ENCODE data around the gene TMEM109. TPM values are rescaled to one million over a fixed set of nuclear protein-coding genes. Genes with fewer than 3 reads are reported as not detected.

TMEM109 gene
- total RNA-seq, 4 donors from 2014 or later, result 61.9 to 105 (median 96.0) TPM

DNA sequence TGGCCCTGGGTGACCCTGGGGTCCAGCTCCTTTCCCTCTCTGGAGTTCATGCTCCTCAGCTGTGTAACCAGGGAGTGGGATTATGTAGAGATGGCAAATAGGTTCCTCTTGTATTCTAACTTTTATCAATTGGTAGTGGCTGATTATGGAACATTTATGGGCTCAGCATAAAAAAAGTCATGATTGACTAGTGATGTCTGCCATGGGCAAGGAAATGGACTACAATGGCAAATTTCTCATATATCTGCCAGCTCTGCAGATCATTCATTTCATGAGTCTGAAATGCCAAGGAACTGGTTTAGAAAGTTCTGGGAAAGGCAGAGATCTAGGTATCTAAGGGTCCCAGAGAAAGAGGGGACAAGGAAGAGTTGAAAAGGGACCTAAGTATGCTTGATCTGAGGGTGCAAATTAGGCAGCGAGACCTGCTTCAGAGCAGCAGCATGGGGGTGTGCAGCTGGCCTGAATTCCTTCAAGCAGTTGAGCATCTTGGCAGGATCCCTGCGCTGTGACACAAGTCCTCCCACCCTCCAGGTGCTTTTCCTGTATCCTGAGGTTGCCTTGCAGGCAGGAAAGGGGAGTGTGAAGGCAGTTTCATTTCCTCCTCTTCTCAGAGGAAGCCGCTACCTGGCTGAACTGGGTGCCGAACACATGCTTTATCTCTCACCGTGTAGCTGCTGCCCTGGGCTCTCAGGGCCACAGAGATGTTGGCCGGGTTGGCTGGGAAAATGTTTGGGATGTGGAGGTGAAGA lies 27.6 kb downstream of the TMEM109 start:
- Histone ChIP-seq H3K36me3 (no peaks in the 10 kb centered on the region), H3K27me3 (no peaks in the 10 kb centered on the region), H3K4me3 (replicated peaks in 1 of 3) (no peak overlapping the region), H3K27ac (no peak overlapping the region), H3K4me1 (peaks cover 0 to 20% of the 10 kb centered on the region in 2 donors), H3K9me3 (no peaks in the 10 kb centered on the region)
- no peak for DNase-seq
- TF ChIP-seq POLR2A (IDR thresholded peaks at IDR 0.05), result no peak
- TF ChIP-seq, protein P1, sequence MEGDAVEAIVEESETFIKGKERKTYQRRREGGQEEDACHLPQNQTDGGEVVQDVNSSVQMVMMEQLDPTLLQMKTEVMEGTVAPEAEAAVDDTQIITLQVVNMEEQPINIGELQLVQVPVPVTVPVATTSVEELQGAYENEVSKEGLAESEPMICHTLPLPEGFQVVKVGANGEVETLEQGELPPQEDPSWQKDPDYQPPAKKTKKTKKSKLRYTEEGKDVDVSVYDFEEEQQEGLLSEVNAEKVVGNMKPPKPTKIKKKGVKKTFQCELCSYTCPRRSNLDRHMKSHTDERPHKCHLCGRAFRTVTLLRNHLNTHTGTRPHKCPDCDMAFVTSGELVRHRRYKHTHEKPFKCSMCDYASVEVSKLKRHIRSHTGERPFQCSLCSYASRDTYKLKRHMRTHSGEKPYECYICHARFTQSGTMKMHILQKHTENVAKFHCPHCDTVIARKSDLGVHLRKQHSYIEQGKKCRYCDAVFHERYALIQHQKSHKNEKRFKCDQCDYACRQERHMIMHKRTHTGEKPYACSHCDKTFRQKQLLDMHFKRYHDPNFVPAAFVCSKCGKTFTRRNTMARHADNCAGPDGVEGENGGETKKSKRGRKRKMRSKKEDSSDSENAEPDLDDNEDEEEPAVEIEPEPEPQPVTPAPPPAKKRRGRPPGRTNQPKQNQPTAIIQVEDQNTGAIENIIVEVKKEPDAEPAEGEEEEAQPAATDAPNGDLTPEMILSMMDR (IDR thresholded peaks at IDR 0.05), result no peak
- 83 to 91% methylated on average over 6 of the region's 6 CpGs for WGBS, 2 donors
- intact Hi-C loops (cut with DNase I), result no loop called here

DNA sequence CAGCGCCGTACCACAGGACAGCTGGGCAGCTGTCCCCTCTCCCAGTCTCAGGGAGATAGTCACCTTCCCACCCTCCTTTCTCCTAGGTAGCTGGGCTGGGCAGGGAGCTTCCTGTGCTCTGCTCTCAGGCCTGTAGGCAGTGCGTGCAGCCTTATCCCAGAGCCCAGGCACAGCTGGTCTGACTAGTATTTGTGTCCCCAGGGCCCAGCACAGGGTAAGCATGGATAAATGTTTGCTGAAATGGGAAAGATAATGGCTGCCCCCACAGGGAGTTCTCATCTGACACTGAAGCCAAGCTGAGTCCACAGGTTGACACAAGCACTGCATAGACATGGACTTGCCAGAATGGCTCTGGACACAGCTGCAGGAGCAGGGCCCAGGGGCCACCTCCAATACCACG lies 28.3 kb downstream of the TMEM109 start:
- 80 to 89% methylated on average over 2 to 4 of the region's 4 CpGs for WGBS, 2 donors
- Histone ChIP-seq H3K27ac (peak overlapping the region in 1 of 3 donors; percentile 56), H3K4me3 (replicated peaks in 1 of 3) (no peak overlapping the region), H3K27me3 (no peaks in the 10 kb centered on the region), H3K9me3 (no peaks in the 10 kb centered on the region), H3K36me3 (no peaks in the 10 kb centered on the region), H3K4me1 (peaks cover 0 to 18% of the 10 kb centered on the region in 2 donors)
- intact Hi-C loops (cut with DNase I), result no loop called here
- DNase-seq, result no peak
- TF ChIP-seq POLR2A (IDR thresholded peaks at IDR 0.05), result no peak
- TF ChIP-seq, protein P1 (IDR thresholded peaks at IDR 0.05), result no peak

GRCh38 chr11:60942970-60943565 lies 29.1 kb downstream of the TMEM109 start:
- Histone ChIP-seq H3K9me3 (no peaks in the 10 kb centered on the region), H3K27ac (peak overlapping the region in 1 of 3 donors; percentile 56), H3K27me3 (no peaks in the 10 kb centered on the region), H3K36me3 (no peaks in the 10 kb centered on the region), H3K4me1 (peaks cover 0 to 18% of the 10 kb centered on the region in 2 donors), H3K4me3 (replicated peaks in 1 of 3) (no peak overlapping the region)
- peak; percentile 54 to 62 for DNase-seq
- intact Hi-C loops (cut with DNase I), result no loop called here
- TF ChIP-seq, protein P1 (IDR thresholded peaks at IDR 0.05), result no peak
- no peak for TF ChIP-seq POLR2A (IDR thresholded peaks at IDR 0.05)
- WGBS, 2 donors, result 25 to 39% methylated on average over 8 of the region's 9 CpGs

- no peak for DNase-seq
- H3K27me3 ChIP-seq, result no peaks in the 10 kb centered on the region
- H3K4me3 ChIP-seq (replicated peaks in 1 of 3), result no peak overlapping the region
- H3K9me3 ChIP-seq, result no peaks in the 10 kb centered on the region
- WGBS, 2 donors, result 86 to 91% methylated on average over 11 of the region's 11 CpGs
- TF ChIP-seq, protein P1 (IDR thresholded peaks at IDR 0.05), result no peak
- TF ChIP-seq POLR2A (IDR thresholded peaks at IDR 0.05), result no peak
- intact Hi-C loops (cut with DNase I), result no loop called here
- H3K27ac ChIP-seq, result no peak overlapping the region
- peaks cover 0 to 17% of the 10 kb centered on the region in 2 donors for H3K4me1 ChIP-seq
- no peaks in the 10 kb centered on the region for H3K36me3 ChIP-seq
Measured at GRCh38 chr11:60944490-60945294, 30.7 kb downstream of the TMEM109 start.

Measured in thyroid gland (tissue), 4 donors.